ENCODE measurements around the gene MIDN.
A peak's percentile ranks its signal among the peaks of the same experiment; 100 is the strongest.
"Not testable (repeated sequence)": the region's sequence is repeated elsewhere in the genome, so short reads cannot be mapped to it uniquely, and the experiment has no call there.

MIDN gene

DNA sequence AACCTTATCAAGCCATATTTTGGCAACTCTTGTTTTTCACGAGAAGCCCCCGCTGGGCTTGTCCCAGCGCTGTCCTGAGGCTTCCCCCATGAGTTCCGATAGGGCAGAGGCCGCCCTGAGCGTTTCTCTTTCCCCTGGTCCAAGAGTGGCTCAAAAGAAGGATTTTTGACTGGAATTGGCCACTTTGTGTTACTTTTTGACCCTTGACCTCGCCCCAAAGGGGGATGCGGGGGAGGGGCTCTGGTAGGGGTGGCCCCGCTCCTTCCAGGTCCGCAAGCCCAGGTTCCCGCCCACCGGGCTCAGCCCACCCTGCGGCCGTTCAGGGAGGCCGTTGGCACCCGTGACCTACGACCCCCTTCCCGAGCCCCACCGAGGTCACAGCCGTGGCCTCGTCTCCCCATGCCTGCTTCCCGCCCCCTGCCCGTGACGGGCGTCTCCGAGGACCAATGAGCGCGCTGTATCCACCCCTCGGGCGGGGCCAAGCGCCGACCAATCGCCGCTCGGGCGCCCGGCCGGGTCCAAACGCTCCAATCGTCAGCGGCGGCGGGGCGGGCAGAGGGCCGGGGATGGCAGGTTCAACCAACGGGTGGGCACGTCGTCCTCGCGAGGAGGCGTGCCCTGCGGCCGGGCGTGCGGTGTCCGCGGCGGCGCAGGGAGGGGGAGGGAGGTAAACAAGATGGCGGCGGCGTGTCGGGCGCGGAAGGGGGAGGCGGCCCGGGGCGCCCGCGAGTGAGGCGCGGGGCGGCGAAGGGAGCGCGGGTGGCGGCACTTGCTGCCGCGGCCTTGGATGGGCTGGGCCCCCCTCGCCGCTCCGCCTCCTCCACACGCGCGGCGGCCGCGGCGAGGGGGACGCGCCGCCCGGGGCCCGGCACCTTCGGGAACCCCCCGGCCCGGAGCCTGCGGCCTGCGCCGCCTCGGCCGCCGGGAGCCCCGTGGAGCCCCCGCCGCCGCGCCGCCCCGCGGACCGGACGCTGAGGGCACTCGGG lies 43.0 kb upstream of the MIDN start, which contains the start of gene STK11:
TSS of gene STK11 (plus strand) at position 665 of the 986 bp plus-strand sequence. CDS start 1,136 bp downstream, outside the sequence.
- H3K27me3 ChIP-seq (ENCODE audit: insufficient read depth, low read length, poor library complexity, severe bottlenecking), result no peaks in the 10 kb centered on the region
- H3K9ac ChIP-seq (ENCODE audit: low read depth, low read length, poor library complexity, severe bottlenecking), result peak within 1 kb of the TSS; percentile 93
- H3K36me3 ChIP-seq (ENCODE audit: insufficient read depth, low read length), result no peaks in the 10 kb centered on the region; the same call in 1 of the 2 replicates
- H3K9me2 ChIP-seq (replicated peaks; ENCODE audit: low read depth, low read length), result no peaks in the 10 kb centered on the region
- peak within 1 kb of the TSS; percentile 94 for H3K4me3 ChIP-seq (ENCODE audit: low read length, poor library complexity, severe bottlenecking)
- H3K4me1 ChIP-seq (ENCODE audit: insufficient read depth, low read length, poor library complexity, severe bottlenecking), result peaks cover 29% of the 10 kb centered on the region
- no peak for TF ChIP-seq EZH2phosphoT487 (IDR thresholded peaks at IDR 0.05; ENCODE audit: borderline replicate concordance)
- TF ChIP-seq, protein P1, sequence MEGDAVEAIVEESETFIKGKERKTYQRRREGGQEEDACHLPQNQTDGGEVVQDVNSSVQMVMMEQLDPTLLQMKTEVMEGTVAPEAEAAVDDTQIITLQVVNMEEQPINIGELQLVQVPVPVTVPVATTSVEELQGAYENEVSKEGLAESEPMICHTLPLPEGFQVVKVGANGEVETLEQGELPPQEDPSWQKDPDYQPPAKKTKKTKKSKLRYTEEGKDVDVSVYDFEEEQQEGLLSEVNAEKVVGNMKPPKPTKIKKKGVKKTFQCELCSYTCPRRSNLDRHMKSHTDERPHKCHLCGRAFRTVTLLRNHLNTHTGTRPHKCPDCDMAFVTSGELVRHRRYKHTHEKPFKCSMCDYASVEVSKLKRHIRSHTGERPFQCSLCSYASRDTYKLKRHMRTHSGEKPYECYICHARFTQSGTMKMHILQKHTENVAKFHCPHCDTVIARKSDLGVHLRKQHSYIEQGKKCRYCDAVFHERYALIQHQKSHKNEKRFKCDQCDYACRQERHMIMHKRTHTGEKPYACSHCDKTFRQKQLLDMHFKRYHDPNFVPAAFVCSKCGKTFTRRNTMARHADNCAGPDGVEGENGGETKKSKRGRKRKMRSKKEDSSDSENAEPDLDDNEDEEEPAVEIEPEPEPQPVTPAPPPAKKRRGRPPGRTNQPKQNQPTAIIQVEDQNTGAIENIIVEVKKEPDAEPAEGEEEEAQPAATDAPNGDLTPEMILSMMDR (conservative IDR thresholded peaks at IDR 0.05; ENCODE audit: low read length), result no peak
- H2AFZ ChIP-seq (ENCODE audit: low read length), result peak within 1 kb of the TSS; percentile 62
- H4K20me1 ChIP-seq (ENCODE audit: insufficient read depth, low read length, poor library complexity, severe bottlenecking), result peaks cover 39% of the 10 kb centered on the region
- peak within 1 kb of the TSS; percentile 93 for H3K4me2 ChIP-seq (ENCODE audit: low read depth, low read length, poor library complexity, severe bottlenecking)
- H3K9me3 ChIP-seq (ENCODE audit: insufficient read depth, low read depth, low read length), result no peaks in the 10 kb centered on the region
- peaks cover 44% of the 10 kb centered on the region for H3K79me2 ChIP-seq (ENCODE audit: insufficient read depth, low read length)
- peaks cover 6% of the 10 kb centered on the region; the same call in 1 of the 2 replicates for H3F3A ChIP-seq (ENCODE audit: low read depth)

DNA sequence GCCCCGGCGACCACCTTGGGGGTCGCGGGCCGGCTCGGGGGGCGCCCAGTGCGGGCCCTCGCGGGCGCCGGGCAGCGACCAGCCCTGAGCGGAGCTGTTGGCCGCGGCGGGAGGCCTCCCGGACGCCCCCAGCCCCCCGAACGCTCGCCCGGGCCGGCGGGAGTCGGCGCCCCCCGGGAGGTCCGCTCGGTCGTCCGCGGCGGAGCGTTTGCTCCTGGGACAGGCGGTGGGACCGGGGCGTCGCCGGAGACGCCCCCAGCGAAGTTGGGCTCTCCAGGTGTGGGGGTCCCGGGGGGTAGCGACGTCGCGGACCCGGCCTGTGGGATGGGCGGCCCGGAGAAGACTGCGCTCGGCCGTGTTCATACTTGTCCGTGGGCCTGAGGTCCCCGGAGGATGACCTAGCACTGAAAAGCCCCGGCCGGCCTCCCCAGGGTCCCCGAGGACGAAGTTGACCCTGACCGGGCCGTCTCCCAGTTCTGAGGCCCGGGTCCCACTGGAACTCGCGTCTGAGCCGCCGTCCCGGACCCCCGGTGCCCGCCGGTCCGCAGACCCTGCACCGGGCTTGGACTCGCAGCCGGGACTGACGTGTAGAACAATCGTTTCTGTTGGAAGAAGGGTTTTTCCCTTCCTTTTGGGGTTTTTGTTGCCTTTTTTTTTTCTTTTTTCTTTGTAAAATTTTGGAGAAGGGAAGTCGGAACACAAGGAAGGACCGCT lies 42.1 kb upstream of the MIDN start:
- Histone ChIP-seq H4K20me1 (ENCODE audit: insufficient read depth, low read length, poor library complexity, severe bottlenecking) (peaks cover 44% of the 10 kb centered on the region), H3K9ac (ENCODE audit: low read depth, low read length, poor library complexity, severe bottlenecking) (peak overlapping the region; percentile 93), H3K4me2 (ENCODE audit: low read depth, low read length, poor library complexity, severe bottlenecking) (peak overlapping the region; percentile 93)

DNA sequence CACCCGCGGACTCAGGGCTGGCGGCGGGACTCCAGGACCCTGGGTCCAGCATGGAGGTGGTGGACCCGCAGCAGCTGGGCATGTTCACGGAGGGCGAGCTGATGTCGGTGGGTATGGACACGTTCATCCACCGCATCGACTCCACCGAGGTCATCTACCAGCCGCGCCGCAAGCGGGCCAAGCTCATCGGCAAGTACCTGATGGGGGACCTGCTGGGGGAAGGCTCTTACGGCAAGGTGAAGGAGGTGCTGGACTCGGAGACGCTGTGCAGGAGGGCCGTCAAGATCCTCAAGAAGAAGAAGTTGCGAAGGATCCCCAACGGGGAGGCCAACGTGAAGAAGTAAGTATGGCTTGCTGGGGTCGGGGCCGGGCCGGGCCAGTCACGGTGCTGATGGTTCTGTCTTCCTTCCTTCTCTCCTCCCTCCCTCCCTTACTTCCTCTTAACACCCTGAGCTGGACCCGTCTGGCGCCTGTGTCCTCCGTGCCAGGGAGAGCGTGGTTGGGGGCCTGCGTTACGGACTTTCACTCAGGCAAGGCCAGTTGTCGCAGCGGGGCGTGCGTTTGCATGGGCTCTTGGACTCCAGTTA lies 41.4 kb upstream of the MIDN start:
- H3K4me2 ChIP-seq (ENCODE audit: low read depth, low read length, poor library complexity, severe bottlenecking), result peak overlapping the region; percentile 93
- H3K79me2 ChIP-seq (ENCODE audit: insufficient read depth, low read length), result peaks cover 60% of the 10 kb centered on the region
- peak overlapping the region; percentile 93 for H3K9ac ChIP-seq (ENCODE audit: low read depth, low read length, poor library complexity, severe bottlenecking)
- H3K4me3 ChIP-seq (ENCODE audit: low read length, poor library complexity, severe bottlenecking), result peak overlapping the region; percentile 94
- no peak overlapping the region for H2AFZ ChIP-seq (ENCODE audit: low read length)
- peaks cover 6% of the 10 kb centered on the region; the same call in 1 of the 2 replicates for H3F3A ChIP-seq (ENCODE audit: low read depth)
- H3K36me3 ChIP-seq (ENCODE audit: insufficient read depth, low read length), result no peaks in the 10 kb centered on the region; the same call in 1 of the 2 replicates
- H4K20me1 ChIP-seq (ENCODE audit: insufficient read depth, low read length, poor library complexity, severe bottlenecking), result peaks cover 50% of the 10 kb centered on the region
- peaks cover 38% of the 10 kb centered on the region for H3K4me1 ChIP-seq (ENCODE audit: insufficient read depth, low read length, poor library complexity, severe bottlenecking)
- no peak for TF ChIP-seq EZH2phosphoT487 (IDR thresholded peaks at IDR 0.05; ENCODE audit: borderline replicate concordance)
- TF ChIP-seq, protein P1 (conservative IDR thresholded peaks at IDR 0.05; ENCODE audit: low read length), result no peak
- no peaks in the 10 kb centered on the region for H3K9me2 ChIP-seq (replicated peaks; ENCODE audit: low read depth, low read length)
- no peaks in the 10 kb centered on the region for H3K27me3 ChIP-seq (ENCODE audit: insufficient read depth, low read length, poor library complexity, severe bottlenecking)
- no peaks in the 10 kb centered on the region for H3K9me3 ChIP-seq (ENCODE audit: insufficient read depth, low read depth, low read length)

More for the DNA sequence above, 42.1 kb upstream of the MIDN start:
- Histone ChIP-seq H3K79me2 (ENCODE audit: insufficient read depth, low read length) (peaks cover 53% of the 10 kb centered on the region), H3F3A (ENCODE audit: low read depth) (peaks cover 6% of the 10 kb centered on the region; the same call in 1 of the 2 replicates), H3K36me3 (ENCODE audit: insufficient read depth, low read length) (no peaks in the 10 kb centered on the region; the same call in 1 of the 2 replicates), H3K9me2 (replicated peaks; ENCODE audit: low read depth, low read length) (no peaks in the 10 kb centered on the region), H2AFZ (ENCODE audit: low read length) (no peak overlapping the region), H3K4me1 (ENCODE audit: insufficient read depth, low read length, poor library complexity, severe bottlenecking) (peaks cover 32% of the 10 kb centered on the region), H3K9me3 (ENCODE audit: insufficient read depth, low read depth, low read length) (no peaks in the 10 kb centered on the region), H3K27me3 (ENCODE audit: insufficient read depth, low read length, poor library complexity, severe bottlenecking) (no peaks in the 10 kb centered on the region), H3K4me3 (ENCODE audit: low read length, poor library complexity, severe bottlenecking) (peak overlapping the region; percentile 94)
- TF ChIP-seq, protein P1 (conservative IDR thresholded peaks at IDR 0.05; ENCODE audit: low read length), result no peak
- TF ChIP-seq EZH2phosphoT487 (IDR thresholded peaks at IDR 0.05; ENCODE audit: borderline replicate concordance), result no peak

DNA sequence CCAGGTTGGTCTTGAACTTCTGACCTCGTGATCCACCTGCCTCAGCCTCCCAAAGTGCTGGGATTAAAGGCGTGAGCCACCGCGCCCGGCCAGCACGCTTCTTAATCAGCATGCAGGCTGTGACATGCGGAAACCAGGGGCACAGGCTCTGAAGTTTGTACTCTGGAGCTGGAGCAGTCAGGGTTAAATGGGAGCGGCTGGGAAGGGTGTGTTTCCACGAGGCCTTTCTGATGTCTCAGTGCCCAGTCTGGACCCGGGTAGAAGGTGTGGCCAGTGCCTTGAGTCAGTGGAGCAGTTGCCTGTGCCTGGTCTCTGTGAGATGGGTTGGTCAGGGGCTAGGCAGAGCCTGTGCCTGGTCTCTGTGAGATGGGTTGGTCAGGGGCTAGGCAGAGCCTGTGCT lies 39.6 kb upstream of the MIDN start:
- H3K4me1 ChIP-seq (ENCODE audit: insufficient read depth, low read length, poor library complexity, severe bottlenecking), result peaks cover 38% of the 10 kb centered on the region
- not testable (repeated sequence) for H3F3A ChIP-seq (ENCODE audit: low read depth); H3K9me3 ChIP-seq (ENCODE audit: insufficient read depth, low read depth, low read length); H3K9me2 ChIP-seq (replicated peaks; ENCODE audit: low read depth, low read length); H3K27me3 ChIP-seq (ENCODE audit: insufficient read depth, low read length, poor library complexity, severe bottlenecking); H2AFZ ChIP-seq (ENCODE audit: low read length); H3K36me3 ChIP-seq (ENCODE audit: insufficient read depth, low read length)
- peaks cover 77% of the 10 kb centered on the region for H3K79me2 ChIP-seq (ENCODE audit: insufficient read depth, low read length)
- H3K9ac ChIP-seq (ENCODE audit: low read depth, low read length, poor library complexity, severe bottlenecking), result peak overlapping the region; percentile 24
- peak overlapping the region; percentile 94 for H3K4me3 ChIP-seq (ENCODE audit: low read length, poor library complexity, severe bottlenecking)
- H4K20me1 ChIP-seq (ENCODE audit: insufficient read depth, low read length, poor library complexity, severe bottlenecking), result peaks cover 61% of the 10 kb centered on the region
- H3K4me2 ChIP-seq (ENCODE audit: low read depth, low read length, poor library complexity, severe bottlenecking), result peak overlapping the region; percentile 93

Data from Loucy (cell line).